ENCODE measurements around the gene ITGA1.

DNA sequence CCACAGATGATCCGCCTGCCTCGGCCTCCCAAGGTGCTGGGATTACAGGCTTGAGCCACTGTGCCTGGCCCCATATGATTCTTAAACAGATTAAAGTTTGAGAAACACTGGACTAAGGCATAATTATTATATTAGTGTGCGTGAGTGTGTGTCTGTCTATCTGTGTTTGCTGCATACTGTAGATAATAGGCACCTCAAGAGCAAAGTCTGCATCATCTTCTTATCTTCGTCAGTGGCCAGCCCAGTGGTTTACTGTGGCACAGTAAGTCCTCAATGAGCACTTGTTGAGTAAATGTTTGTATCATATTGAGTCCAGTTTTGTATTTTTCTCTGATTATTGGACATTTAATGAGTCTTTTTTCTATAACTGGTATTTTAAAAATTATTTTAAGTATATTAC is 81.7 kb downstream of the ITGA1 start:
- TF ChIP-seq CTCF (IDR thresholded peaks at IDR 0.05) (no peak), POLR2A (IDR thresholded peaks at IDR 0.05) (no peak)
